H1 (cell line): ENCODE measurements around the gene FHIT. TPM values are rescaled to one million over a fixed set of nuclear protein-coding genes. Genes with fewer than 3 reads are reported as not detected.

Source experiments
- CTCF ChIA-PET: fragments of 300-600 bp; sonication (Branson Sonifier 250); formaldehyde crosslinking; loops from one replicate; lab custom pipeline; 2021; ENCODE audit not compliant: partially characterized antibody; lab: Charles Lee
- POLR2A ChIA-PET: fragments of 300-600 bp; sonication (Branson Sonifier 250); formaldehyde crosslinking; loops from one replicate; lab custom pipeline; 2021; ENCODE audit warnings: inconsistent platforms; ENCODE audit not compliant: partially characterized antibody; lab: Charles Lee
- DNase-seq, 2 experiments: peaks; one replicate each; pipeline versions ENCODE4 v3.0.0 to v3.0.0-alpha.2; 2010 to 2022; ENCODE audit warnings: low spot score in 2 of 2, low read depth in 1 of 2, mixed read lengths in 1 of 2
- FAIRE-seq: peaks from 2 replicates; lab custom pipeline; 2011; peaks lifted over from hg19 to GRCh38; lab: Jason Lieb, UNC
- H2AFZ ChIP-seq: 2 replicates; pipeline ENCODE4 v1.8.1; 2012; ENCODE audit warnings: low read length, inconsistent platforms
- H2AK5ac ChIP-seq: 2 replicates; pipeline ENCODE4 v1.6.1; 2013; ENCODE audit warnings: low read depth, low read length
- H2BK120ac ChIP-seq: replicated peaks from 2 replicates; pipeline ENCODE3; 2013; ENCODE audit warnings: low read depth, low read length, inconsistent platforms
- H2BK12ac ChIP-seq: 2 replicates; pipeline ENCODE4 v1.6.1; 2013; ENCODE audit warnings: low read depth, low read length
- H2BK15ac ChIP-seq: 2 replicates; pipeline ENCODE4 v1.6.1; 2013; ENCODE audit warnings: low read length
- H2BK20ac ChIP-seq: 2 replicates; pipeline ENCODE4 v1.6.1; 2013; ENCODE audit warnings: low read length
- H2BK5ac ChIP-seq: 2 replicates; pipeline ENCODE4 v1.6.1; 2013; ENCODE audit warnings: low read depth, low read length
- H3K14ac ChIP-seq: 2 replicates; pipeline ENCODE4 v1.6.1; 2013; ENCODE audit warnings: inconsistent platforms; ENCODE audit not compliant: insufficient read length
- H3K18ac ChIP-seq: 2 replicates; pipeline ENCODE4 v1.6.1; 2013; ENCODE audit warnings: low read length; ENCODE audit errors: extremely low read depth
- H3K23ac ChIP-seq: 2 replicates; pipeline ENCODE4 v1.6.1; 2013; ENCODE audit warnings: inconsistent platforms; ENCODE audit not compliant: insufficient read length
- H3K23me2 ChIP-seq: 2 replicates; pipeline ENCODE4 v1.6.1; 2013; ENCODE audit warnings: low read depth, low read length
- H3K27ac ChIP-seq: 2 replicates; pipeline ENCODE4 v1.6.1; 2011; ENCODE audit warnings: low read depth, low read length, inconsistent platforms
- H3K27me3 ChIP-seq, 4 experiments: replicated peaks in 1 of 4; 1 replicate in 1 of 4; 2 replicates in 3 of 4; pipeline versions ENCODE4 v1.6.1 to v1.8.1; 2011 to 2013; ENCODE audit warnings: low read length in 3 of 4, mild to moderate bottlenecking in 3 of 4, inconsistent platforms in 2 of 4, mixed read lengths in 2 of 4, moderate library complexity in 1 of 4; ENCODE audit not compliant: control insufficient read depth in 3 of 4, insufficient read depth in 3 of 4; ENCODE audit errors: extremely low read depth in 1 of 4
- H3K36me3 ChIP-seq, 4 experiments: 2 replicates each; pipeline versions ENCODE4 v1.6.1 to v1.8.1; 2011 to 2013; ENCODE audit warnings: mild to moderate bottlenecking in 4 of 4, low read length in 3 of 4, moderate library complexity in 2 of 4, control low read depth in 1 of 4, inconsistent platforms in 1 of 4; ENCODE audit not compliant: insufficient read depth in 4 of 4, control insufficient read depth in 2 of 4
- H3K4ac ChIP-seq: replicated peaks from 2 replicates; pipeline ENCODE3; 2013; ENCODE audit warnings: low read length, low read depth, mixed read lengths, inconsistent platforms; ENCODE audit not compliant: insufficient read length
- H3K4me1 ChIP-seq, 4 experiments: replicated peaks in 1 of 4; 1 replicate in 1 of 4; 2 replicates in 3 of 4; pipeline versions ENCODE4 v1.6.1 to v1.8.1; 2011 to 2013; ENCODE audit warnings: low read length in 3 of 4, inconsistent platforms in 2 of 4, mixed read lengths in 1 of 4; ENCODE audit not compliant: insufficient read depth in 4 of 4, control insufficient read depth in 3 of 4
- H3K4me2 ChIP-seq, 2 experiments: 2 replicates each; pipeline versions ENCODE4 v1.6.1 to v1.8.1; 2011 to 2013; ENCODE audit warnings: low read depth in 2 of 2, low read length in 2 of 2, control low read depth in 1 of 2, inconsistent platforms in 1 of 2, mild to moderate bottlenecking in 1 of 2; ENCODE audit not compliant: insufficient read depth in 1 of 2
- H3K4me3 ChIP-seq, 4 experiments: fragments of 200-600, 300-600 bp in 1 of 4; sonication (generic), shearing (Covaris generic), sonication (Bioruptor Twin) in 1 of 4; 2 replicates each; pipeline versions ENCODE4 v1.5.1 to v1.8.1; 2011 to 2016; ENCODE audit warnings: low read length in 4 of 4, low read depth in 3 of 4, control low read depth in 2 of 4, inconsistent platforms in 2 of 4, mild to moderate bottlenecking in 2 of 4, mixed read lengths in 1 of 4, moderate library complexity in 1 of 4; ENCODE audit not compliant: insufficient read depth in 2 of 4; ENCODE audit errors: extremely low read depth in 1 of 4
- H3K56ac ChIP-seq: replicated peaks from 2 replicates; pipeline ENCODE3; 2013; ENCODE audit warnings: low read depth, mild to moderate bottlenecking, mixed read lengths, low read length, inconsistent platforms; ENCODE audit not compliant: insufficient read length
- H3K79me1 ChIP-seq: 2 replicates; pipeline ENCODE4 v1.6.1; 2013; ENCODE audit warnings: low read depth, low read length, control low read depth
- H3K79me2 ChIP-seq, 2 experiments: 2 replicates each; pipeline versions ENCODE4 v1.6.1 to v1.8.1; 2012 to 2013; ENCODE audit warnings: low read length in 2 of 2, mild to moderate bottlenecking in 2 of 2, inconsistent platforms in 1 of 2; ENCODE audit not compliant: insufficient read depth in 2 of 2, control insufficient read depth in 1 of 2
- H3K9ac ChIP-seq, 4 experiments: replicated peaks in 1 of 4; 1 replicate in 1 of 4; 2 replicates in 3 of 4; pipeline versions ENCODE4 v1.6.1 to v1.8.1; 2011 to 2013; ENCODE audit warnings: low read depth in 3 of 4, low read length in 3 of 4, control low read depth in 2 of 4, mild to moderate bottlenecking in 2 of 4, moderate library complexity in 2 of 4, inconsistent platforms in 1 of 4; ENCODE audit errors: extremely low read depth in 1 of 4
- H3K9me3 ChIP-seq, 2 experiments: 2 replicates each; pipeline versions ENCODE4 v1.6.1 to v1.8.1; 2012 to 2013; ENCODE audit warnings: mild to moderate bottlenecking in 2 of 2, moderate library complexity in 2 of 2, control low read depth in 1 of 2, inconsistent platforms in 1 of 2, low read depth in 1 of 2, low read length in 1 of 2, mixed read lengths in 1 of 2; ENCODE audit not compliant: insufficient read depth in 2 of 2
- H4K20me1 ChIP-seq, 2 experiments: replicated peaks in 1 of 2; 2 replicates each; pipeline versions ENCODE3 to v1.8.1; 2011 to 2013; ENCODE audit warnings: inconsistent platforms in 2 of 2, low read length in 2 of 2, mild to moderate bottlenecking in 1 of 2; ENCODE audit not compliant: insufficient read depth in 2 of 2, control insufficient read depth in 1 of 2
- H4K5ac ChIP-seq: 2 replicates; pipeline ENCODE4 v1.6.1; 2013; ENCODE audit warnings: low read length, low read depth, mixed read lengths, inconsistent platforms; ENCODE audit not compliant: insufficient read length
- H4K8ac ChIP-seq: 2 replicates; pipeline ENCODE4 v1.8.0; 2013; ENCODE audit warnings: mild to moderate bottlenecking, moderate library complexity, low read length, inconsistent platforms; ENCODE audit not compliant: insufficient read depth; ENCODE audit errors: extremely low read depth
- H4K91ac ChIP-seq: replicated peaks from 2 replicates; pipeline ENCODE3; 2013; ENCODE audit warnings: low read length, mixed read lengths, inconsistent platforms; ENCODE audit not compliant: insufficient read length
- ATF2 ChIP-seq: IDR thresholded peaks from 2 replicates; pipeline ENCODE4 v1.6.1; 2012; ENCODE audit warnings: low read length, inconsistent platforms
- CREB1 ChIP-seq: IDR thresholded peaks from 2 replicates; pipeline ENCODE4 v1.6.1; 2012; ENCODE audit warnings: inconsistent platforms
- JUN ChIP-seq: IDR thresholded peaks from 2 replicates; pipeline ENCODE4 v1.6.1; 2011; ENCODE audit warnings: low read depth, mild to moderate bottlenecking, improper control_type of control experiment, low read length
- POLR2AphosphoS5 ChIP-seq: IDR thresholded peaks from 2 replicates; pipeline ENCODE4 v1.6.1; 2011; ENCODE audit warnings: low read depth, low read length
- TAF1 ChIP-seq: IDR thresholded peaks from 2 replicates; pipeline ENCODE4 v1.6.1; 2011; ENCODE audit warnings: mild to moderate bottlenecking, low read depth, low read length
- TEAD4 ChIP-seq: IDR thresholded peaks from 2 replicates; pipeline ENCODE4 v1.6.1; 2012; ENCODE audit warnings: low read depth, low read length, inconsistent platforms, mixed read lengths
- USF2 ChIP-seq: IDR thresholded peaks from 2 replicates; pipeline ENCODE4 v1.6.1; 2011; ENCODE audit warnings: low read length, improper control_type of control experiment
- WGBS, 2 experiments: shearing (Covaris generic) in 1 of 2; methylation state at CpG; one replicate each; pipeline versions ENCODE4 v1.1.6 to v1.1.7; 2013 to 2015; ENCODE audit warnings: low lambda C conversion rate in 2 of 2, mixed read lengths in 2 of 2, inconsistent platforms in 1 of 2, low coverage in 1 of 2, missing lambda C conversion rate in 1 of 2; ENCODE audit not compliant: insufficient replicate concordance in 2 of 2, insufficient coverage in 1 of 2, insufficient read length in 1 of 2; ENCODE audit errors: extremely low coverage in 1 of 2, missing lambda C conversion rate in 1 of 2; 5-methylcytosine and 5-hydroxymethylcytosine counted together
- polyA plus RNA-seq, 7 experiments: library from polyadenylated mRNA; depleted of rRNA in 3 of 7; stranded (reverse) in 5 of 7; unstranded in 2 of 7; fragments of >200 nt in 5 of 7; fragments of 200-250 nt in 2 of 7; gene quantifications; 1 replicate in 5 of 7; 2 replicates in 1 of 7; 4 replicates in 1 of 7; pipeline versions ENCODE4 v1.2.1 to v1.2.3, GENCODE V29; 2011 to 2013; ENCODE audit warnings: missing spikeins in 2 of 7, mixed read lengths in 2 of 7
- total RNA-seq: library from RNA; stranded (reverse); fragmentation: NEBNext Ultra II Directional; extraction: Animal tissue kit (Norgen Biotek cat#: 25700); gene quantifications from 2 replicates; pipeline ENCODE4 v1.2.1, GENCODE V29; 2021

Gene FHIT
- total and polyA plus RNA-seq, 2 of the 8 experiments (the other 6 are each of a cell fraction or from before 2014, with no cell fraction given), result 1.2 to 3.2 TPM

GRCh38 chr3:59772416-59773408 is 1478.5 kb downstream of the FHIT start:
- Histone ChIP-seq H3K18ac (no peak overlapping the region), H3K79me2 (no peaks in the 10 kb centered on the region), H3K4ac (no peak overlapping the region), H3K79me1 (no peaks in the 10 kb centered on the region), H2BK15ac (no peak overlapping the region), H3K23me2 (no peaks in the 10 kb centered on the region), H4K20me1 (no peaks in the 10 kb centered on the region), H3K36me3 (no peaks in the 10 kb centered on the region), H4K5ac (no peak overlapping the region), H3K27ac (no peak overlapping the region), H3K4me1 (no peaks in the 10 kb centered on the region), H4K91ac (no peak overlapping the region), H2BK12ac (no peak overlapping the region), H3K4me3 (no peak overlapping the region), H2AFZ (no peak overlapping the region), H3K9ac (no peak overlapping the region), H2BK5ac (no peak overlapping the region), H3K23ac (no peak overlapping the region), H2BK20ac (no peak overlapping the region), H3K14ac (no peak overlapping the region), H2BK120ac (no peak overlapping the region), H3K56ac (no peak overlapping the region), H3K9me3 (no peaks in the 10 kb centered on the region), H3K4me2 (no peak overlapping the region), H3K27me3 (no peaks in the 10 kb centered on the region), H4K8ac (no peak overlapping the region), H2AK5ac (no peak overlapping the region)
- TF ChIP-seq CREB1 (no peak), JUN (no peak), POLR2AphosphoS5 (no peak), USF2 (no peak), TAF1 (no peak), TEAD4 (no peak), ATF2 (no peak)
- CTCF ChIA-PET, result interaction anchor here (1.1 to 1.2 kb wide), 2 partner anchors 9 to 16 kb away, joined by 3 read pairs; no protein-coding TSS in a partner anchor
- FAIRE-seq (no peak), DNase-seq (no peak)
- POLR2A ChIA-PET, result interaction anchor here (0.9 to 1.5 kb wide), 2 partner anchors 9 to 12 kb away, joined by 4 to 5 read pairs; no protein-coding TSS in a partner anchor
- WGBS, 2 experiments, result 85% methylated on average over 12 of the region's 12 CpGs; no CpG with 5 or more reads in 1 of the 2 experiments
